IPS DF 19.7 (cell line): ENCODE data around the gene TTC27.
"Not testable (repeated sequence)": the region's sequence is repeated elsewhere in the genome, so short reads cannot be mapped to it uniquely, and the experiment has no call there.

Experiments
- DNase-seq: peaks from one replicate; pipeline ENCODE4 v3.0.0-alpha.2; 2013; ENCODE audit warnings: low read depth, low spot score

Gene TTC27

GRCh38 chr2:32719933-32720716 lies 92.3 kb downstream of the TTC27 start:
- DNase-seq, result no peak

GRCh38 chr2:32720771-32721170 lies 92.9 kb downstream of the TTC27 start:
- DNase-seq, result no peak

- no peak for DNase-seq
Observed at GRCh38 chr2:32721376-32721775, 93.5 kb downstream of the TTC27 start.

- no peak for DNase-seq
Observed at GRCh38 chr2:32723467-32724079, 95.7 kb downstream of the TTC27 start.

- DNase-seq, result not testable (repeated sequence)
Observed at GRCh38 chr2:32726678-32727077, 98.8 kb downstream of the TTC27 start.

- no peak for DNase-seq
Observed at GRCh38 chr2:32727157-32727556, 99.3 kb downstream of the TTC27 start.

- not testable (repeated sequence) for DNase-seq
Observed at GRCh38 chr2:32730958-32731357, 103.1 kb downstream of the TTC27 start.

GRCh38 chr2:32732120-32732519 lies 104.3 kb downstream of the TTC27 start:
- no peak for DNase-seq

GRCh38 chr2:32732912-32733472 lies 105.1 kb downstream of the TTC27 start:
- no peak for DNase-seq

- DNase-seq, result no peak
Observed at GRCh38 chr2:32735348-32735747, 107.5 kb downstream of the TTC27 start.

- DNase-seq, result no peak
Observed at GRCh38 chr2:32738939-32739338, 111.1 kb downstream of the TTC27 start.

- DNase-seq, result no peak
Observed at GRCh38 chr2:32739664-32740063, 111.8 kb downstream of the TTC27 start.

- no peak for DNase-seq
Observed at GRCh38 chr2:32741575-32741974, 113.7 kb downstream of the TTC27 start.

GRCh38 chr2:32742376-32742775 lies 114.5 kb downstream of the TTC27 start:
- DNase-seq, result no peak

GRCh38 chr2:32743480-32744236 lies 115.8 kb downstream of the TTC27 start:
- no peak for DNase-seq

GRCh38 chr2:32745191-32745590 lies 117.3 kb downstream of the TTC27 start:
- DNase-seq, result no peak

GRCh38 chr2:32745675-32746074 lies 117.8 kb downstream of the TTC27 start:
- DNase-seq, result no peak

- DNase-seq, result no peak
Observed at GRCh38 chr2:32746669-32747068, 118.8 kb downstream of the TTC27 start.

- no peak for DNase-seq
Observed at GRCh38 chr2:32748158-32748557, 120.3 kb downstream of the TTC27 start.

GRCh38 chr2:32750880-32751279 lies 123.0 kb downstream of the TTC27 start:
- DNase-seq, result no peak

- no peak for DNase-seq
Observed at GRCh38 chr2:32752205-32752604, 124.4 kb downstream of the TTC27 start.

- DNase-seq, result no peak
Observed at GRCh38 chr2:32752952-32753351, 125.1 kb downstream of the TTC27 start.
